Heart right ventricle (tissue), 16 donors: ENCODE data around the gene KCTD21. TPM values are rescaled to one million over a fixed set of nuclear protein-coding genes. Genes with fewer than 3 reads are reported as not detected.

ENCODE experiments used
- ATAC-seq, 8 donors: fragments of 200-7000 bp; cut with Tn5 transposase; one replicate each; pipeline ENCODE4 v1.9.1; 2020; ENCODE audit warnings: mild to moderate bottlenecking in 8 of 8, moderate library complexity in 8 of 8, moderate number of reproducible peaks in 1 of 8
- DNase-seq, 2 donors: peaks; one replicate each; pipeline ENCODE4 v3.0.0-alpha.2; 2020
- H3K27ac ChIP-seq, 10 donors: fragments of 200-600 bp; sonication (generic) in 2 of 10; one replicate each; pipeline versions ENCODE4 v1.5.0 to v1.8.0; 2020 to 2022; ENCODE audit warnings: mild to moderate bottlenecking in 3 of 10
- H3K27me3 ChIP-seq, 7 donors: fragments of 200-600 bp; one replicate each; pipeline ENCODE4 v1.8.0; 2021 to 2022; ENCODE audit warnings: mild to moderate bottlenecking in 2 of 7
- H3K36me3 ChIP-seq, 9 donors: fragments of 200-600 bp; sonication (generic) in 1 of 9; one replicate each; pipeline versions ENCODE4 v1.5.0 to v1.8.0; 2020 to 2022; ENCODE audit warnings: mild to moderate bottlenecking in 2 of 9
- H3K4me1 ChIP-seq, 9 donors: fragments of 200-600 bp; sonication (generic) in 1 of 9; one replicate each; pipeline versions ENCODE4 v1.5.0 to v1.8.0; 2020 to 2022; ENCODE audit warnings: mild to moderate bottlenecking in 4 of 9
- H3K4me3 ChIP-seq, 10 donors: fragments of 200-600 bp; sonication (generic) in 2 of 10; one replicate each; pipeline versions ENCODE4 v1.5.0 to v1.8.0; 2020 to 2022; ENCODE audit warnings: mild to moderate bottlenecking in 7 of 10, moderate library complexity in 2 of 10
- H3K9me3 ChIP-seq, 11 donors: fragments of 200-600 bp in 10 of 11; sonication (generic) in 2 of 11; one replicate each; pipeline versions ENCODE4 v1.5.0 to v1.8.0; 2013 to 2022; ENCODE audit warnings: mild to moderate bottlenecking in 2 of 11, control low read depth in 1 of 11, moderate library complexity in 1 of 11
- CTCF ChIP-seq, 9 donors: fragments of 200-600 bp; sonication (generic) in 2 of 9; IDR thresholded peaks; one replicate each; pipeline versions ENCODE4 v1.5.0 to v1.8.0; 2021 to 2022; ENCODE audit warnings: antibody characterized with exemption in 9 of 9, mild to moderate bottlenecking in 5 of 9, moderate library complexity in 1 of 9
- WGBS, 2 donors: extraction: QIAGEN DNeasy Blood & Tissue Kit; methylation state at CpG; one replicate each; pipeline ENCODE4 v1.1.7; 2013; ENCODE audit warnings: inconsistent platforms in 1 of 2; 5-methylcytosine and 5-hydroxymethylcytosine counted together
- intact Hi-C, 10 donors: fragments of 100-400 bp; cut with DNase I; formaldehyde crosslinking; loops; one replicate each; pipeline versions ENCODE4 v1.11.1 to v1.14.2; 2022
- polyA plus RNA-seq, 2 donors: library from polyadenylated mRNA; stranded (reverse); fragments of 200-250 nt; gene quantifications; one replicate each; pipeline ENCODE4 v1.2.3, GENCODE V29; 2013
- total RNA-seq, 10 donors: library from RNA; stranded (reverse); fragmentation: NEBNext Ultra II Directional in 3 of 10; extraction: Animal tissue kit (Norgen Biotek cat#: 25700) in 3 of 10; gene quantifications; one replicate each; pipeline versions ENCODE4 v1.2.1 to v1.2.4, GENCODE V29; 2021 to 2023
- donor health status: Arrhythmogenic right ventricular cardiomyopathy.
- donor health status: ischemic (EF 13 %, LVEDD 7.1; RV severe dilation, severe dysfunction).
- donor health status: healthy with polysubstance abuse.
- donor health status: DM: no; HTN: yes; CAD: no.
- donor health status: DM: no; HTN: no; CAD: no.
- donor health status: ischemic (EF 25% LVEDD 6.9; RV normal size, moderate dysfunction).
- donor health status: ischemic (EF 25% LVEDD 5.7; RV mildly dilated, moderate dysfunction).
- donor health status: healthy.
- donor health status: DM: yes; HTN: yes; CAD: no.
- donor health status: Ischemic cardiomyopathy.
- donor health status: ischemic (EF 35%, LVEDD 5.7; RV mildly dilated, moderate dysfunction).
- donor health status: nonischemic (EF 11% LVEDD 7.7; RV severe dilation, severe dysfunction).
- donor health status: DM: yes; HTN: yes; CAD: no.
- donor health status: PGD.
- donor health status: ischemic (EF 29% LVEDD 5.4; RV normal size, mild dysfunction).
- donor health status: nonischemic (EF 23%, LVEDD 6.1; RV moderate dilation, normal function).

KCTD21 gene
- total and polyA plus RNA-seq, 12 donors: 4.2 to 9.9 (median 6.2) TPM

- DNase-seq: no peak
- Histone ChIP-seq H3K4me3 (no peak overlapping the region), H3K27me3 (no peaks in the 10 kb centered on the region), H3K4me1 (peaks cover 0 to 10% (median 0%) of the 10 kb centered on the region in 9 donors), H3K9me3 (no peaks in the 10 kb centered on the region), H3K36me3 (peaks cover 0 to 71% (median 12%) of the 10 kb centered on the region in 9 donors), H3K27ac (no peak overlapping the region)
- TF ChIP-seq CTCF (IDR thresholded peaks at IDR 0.05): no peak
- intact Hi-C loops: no loop called here
- ATAC-seq: peak in 4 of 8 donors; percentile 10 to 39 (median 20)
- WGBS, 2 donors: 94 to 95% methylated on average over 16 of the region's 16 CpGs
These were observed 20.1 kb upstream of the KCTD21 start for GRCh38 chr11:78208257-78209165.

- H3K27ac ChIP-seq: no peak overlapping the region
- 90 to 91% methylated on average over 11 of the region's 11 CpGs for WGBS, 2 donors
- intact Hi-C loops: no loop called here
- H3K36me3 ChIP-seq: peaks cover 0 to 75% (median 12%) of the 10 kb centered on the region in 9 donors
- no peak overlapping the region for H3K4me3 ChIP-seq
- H3K27me3 ChIP-seq: no peaks in the 10 kb centered on the region
- H3K4me1 ChIP-seq: peaks cover 0 to 12% (median 0%) of the 10 kb centered on the region in 9 donors
- DNase-seq (no peak), ATAC-seq (peak in 1 of 8 donors; percentile 12)
- no peaks in the 10 kb centered on the region for H3K9me3 ChIP-seq
- no peak for TF ChIP-seq CTCF (IDR thresholded peaks at IDR 0.05)
These were observed 19.3 kb upstream of the KCTD21 start for GRCh38 chr11:78207532-78208256.

- DNase-seq: no peak
- peaks cover 0 to 19% (median 6%) of the 10 kb centered on the region in 9 donors for H3K4me1 ChIP-seq
- intact Hi-C loops: no loop called here
- no peak for ATAC-seq
- H3K36me3 ChIP-seq: peaks cover 0 to 84% (median 12%) of the 10 kb centered on the region in 9 donors
- no peak for TF ChIP-seq CTCF (IDR thresholded peaks at IDR 0.05)
- H3K4me3 ChIP-seq: no peak overlapping the region
- H3K9me3 ChIP-seq: no peaks in the 10 kb centered on the region
- 94 to 95% methylated on average over 7 of the region's 7 CpGs for WGBS, 2 donors
- no peaks in the 10 kb centered on the region for H3K27me3 ChIP-seq
- H3K27ac ChIP-seq: no peak overlapping the region
These were observed 17.3 kb upstream of the KCTD21 start for GRCh38 chr11:78205691-78206090.

GRCh38 chr11:78205256-78205655 is 16.8 kb upstream of the KCTD21 start:
- Histone ChIP-seq H3K4me1 (peaks cover 0 to 19% (median 8%) of the 10 kb centered on the region in 9 donors), H3K27me3 (no peaks in the 10 kb centered on the region), H3K4me3 (no peak overlapping the region), H3K36me3 (peaks cover 0 to 84% (median 9%) of the 10 kb centered on the region in 9 donors), H3K9me3 (no peaks in the 10 kb centered on the region), H3K27ac (no peak overlapping the region)
- TF ChIP-seq CTCF (IDR thresholded peaks at IDR 0.05): no peak
- no peak for ATAC-seq
- intact Hi-C loops: no loop called here
- 98 to 99% methylated on average over 4 of the region's 4 CpGs for WGBS, 2 donors
- DNase-seq: no peak
